Amniotic stem cell (primary cell): ENCODE measurements around the gene MGAT5.

Source experiments
- DNase-seq: peaks from one replicate; lab custom pipeline; 2025; lab: John Stamatoyannopoulos, UW

MGAT5 gene

DNA sequence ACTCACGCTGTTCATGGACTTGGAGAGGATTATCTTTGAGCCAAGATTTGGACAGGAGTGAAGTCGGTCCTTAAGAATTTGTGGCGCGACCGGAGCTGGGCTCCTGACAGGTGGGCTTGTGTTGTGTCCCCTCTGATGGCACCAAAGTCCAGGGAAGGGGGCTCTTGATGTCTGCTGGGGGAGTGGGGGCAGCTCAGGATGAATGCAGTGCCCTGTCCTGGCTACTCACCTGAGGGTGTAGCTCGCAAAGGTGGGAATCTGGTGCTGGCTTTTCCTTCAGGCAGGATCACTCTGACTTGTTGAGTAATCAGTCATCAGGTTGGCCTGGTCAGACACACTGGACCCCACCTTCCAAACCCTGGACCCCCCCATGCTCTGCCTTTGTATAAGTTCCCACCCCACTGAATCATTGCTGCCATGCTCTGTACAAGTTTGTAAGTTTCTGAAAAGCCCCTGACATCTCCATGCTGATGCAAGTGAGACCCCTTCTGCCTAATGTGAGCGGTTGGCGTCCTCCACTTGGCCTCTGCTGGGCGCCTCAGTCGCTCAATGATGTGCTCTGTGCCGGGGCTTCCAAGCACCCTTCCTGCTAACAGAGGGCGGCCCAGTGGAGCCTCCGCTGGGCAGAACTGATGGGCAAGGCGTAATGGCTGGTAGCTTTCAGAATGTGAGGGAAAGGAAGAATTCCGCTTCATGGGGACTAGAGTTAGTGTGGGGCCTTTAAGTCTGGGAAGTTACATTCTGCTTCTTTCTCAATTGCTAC, 196.1 kb downstream of the MGAT5 start:
- no peak for DNase-seq

- DNase-seq, result no peak
These were observed 197.4 kb downstream of the MGAT5 start for GRCh38 chr2:134451347-134451630.

GRCh38 chr2:134452042-134452733, 198.3 kb downstream of the MGAT5 start:
- no peak for DNase-seq

- DNase-seq, result no peak
These were observed 199.6 kb downstream of the MGAT5 start for GRCh38 chr2:134453476-134453875.

GRCh38 chr2:134453973-134454372, 200.1 kb downstream of the MGAT5 start:
- DNase-seq, result no peak

- no peak for DNase-seq
These were observed 200.6 kb downstream of the MGAT5 start for GRCh38 chr2:134454426-134454825.

DNA sequence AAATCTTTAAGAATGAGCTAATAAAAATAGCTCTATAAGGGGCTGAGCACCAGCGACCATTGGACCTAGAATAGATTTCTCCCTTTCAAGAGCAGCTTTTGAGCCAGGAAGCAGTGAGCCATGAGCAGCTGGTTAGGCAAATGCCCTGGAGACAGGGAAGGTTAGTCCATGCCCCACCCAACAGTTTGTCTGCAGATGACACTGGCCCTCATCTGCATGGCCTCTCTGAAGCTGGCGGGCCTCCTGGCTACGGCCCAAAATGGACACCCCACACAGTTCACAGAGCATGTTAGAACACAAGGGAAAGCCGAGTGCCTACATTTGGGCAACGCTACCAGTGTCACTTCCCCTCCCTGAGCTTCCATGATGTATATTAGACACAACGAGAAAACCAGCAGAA, 201.1 kb downstream of the MGAT5 start:
- no peak for DNase-seq

DNA sequence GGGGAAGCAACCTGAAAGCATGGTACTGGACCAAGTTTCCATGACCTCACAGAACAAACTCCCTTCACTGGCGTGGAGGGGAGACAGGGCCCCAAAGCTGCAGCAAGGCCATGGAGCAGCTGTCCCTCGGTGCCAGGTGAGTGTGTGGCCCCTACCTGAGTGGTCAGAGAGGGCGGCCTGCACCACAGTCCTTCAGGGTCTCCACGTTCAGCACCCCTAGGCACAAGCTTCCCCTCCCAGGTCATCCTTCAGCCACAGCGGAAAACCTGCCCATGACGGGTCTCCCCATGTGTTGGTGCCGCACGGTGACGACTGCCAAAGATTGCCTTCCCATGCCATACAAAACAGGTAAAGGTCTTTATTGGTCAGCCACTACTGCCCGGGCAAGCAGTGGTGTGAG, 201.6 kb downstream of the MGAT5 start:
- no peak for DNase-seq

DNA sequence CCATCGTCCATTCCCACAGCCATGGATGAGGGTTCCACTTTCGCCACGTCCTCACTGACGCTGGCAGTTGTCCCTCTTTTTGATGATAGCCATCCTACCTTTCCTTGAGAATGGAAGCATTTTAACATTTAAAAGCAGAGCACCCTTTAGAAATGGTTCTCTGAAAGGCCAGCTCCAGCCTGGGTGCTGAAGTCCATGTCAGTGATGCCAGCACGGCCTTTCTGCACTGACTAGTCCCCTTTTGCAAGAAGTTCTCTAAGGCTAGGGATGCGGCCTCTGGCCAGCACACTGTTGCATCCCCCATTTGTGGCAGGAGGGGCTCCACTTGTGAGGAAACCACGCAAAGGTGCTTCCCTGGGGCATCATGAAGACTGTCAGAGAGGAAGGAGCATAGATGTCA, 203.5 kb downstream of the MGAT5 start:
- no peak for DNase-seq

GRCh38 chr2:134457765-134458472, 204.0 kb downstream of the MGAT5 start:
- no peak for DNase-seq

GRCh38 chr2:134458473-134458853, 204.6 kb downstream of the MGAT5 start:
- DNase-seq, result no peak

DNA sequence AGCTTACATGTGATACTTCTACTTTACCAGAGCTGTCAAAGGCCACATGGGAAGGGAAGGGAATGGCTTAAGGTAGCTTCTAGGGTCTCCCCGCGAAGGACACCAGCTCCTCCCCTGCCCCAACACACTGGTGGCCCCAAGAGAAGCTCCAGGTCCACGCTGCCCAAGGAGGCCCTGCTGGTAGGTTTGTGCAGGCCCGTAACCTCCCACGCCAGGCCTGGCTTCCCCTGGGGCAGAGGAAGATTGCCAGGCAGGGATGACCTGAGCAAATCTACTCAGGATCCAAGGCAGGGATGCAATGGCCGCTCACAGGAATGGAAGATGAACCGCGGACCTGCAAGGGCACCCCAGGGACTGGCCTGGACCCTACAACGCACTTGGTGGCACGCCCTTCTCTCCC, 205.1 kb downstream of the MGAT5 start:
- DNase-seq, result no peak

DNA sequence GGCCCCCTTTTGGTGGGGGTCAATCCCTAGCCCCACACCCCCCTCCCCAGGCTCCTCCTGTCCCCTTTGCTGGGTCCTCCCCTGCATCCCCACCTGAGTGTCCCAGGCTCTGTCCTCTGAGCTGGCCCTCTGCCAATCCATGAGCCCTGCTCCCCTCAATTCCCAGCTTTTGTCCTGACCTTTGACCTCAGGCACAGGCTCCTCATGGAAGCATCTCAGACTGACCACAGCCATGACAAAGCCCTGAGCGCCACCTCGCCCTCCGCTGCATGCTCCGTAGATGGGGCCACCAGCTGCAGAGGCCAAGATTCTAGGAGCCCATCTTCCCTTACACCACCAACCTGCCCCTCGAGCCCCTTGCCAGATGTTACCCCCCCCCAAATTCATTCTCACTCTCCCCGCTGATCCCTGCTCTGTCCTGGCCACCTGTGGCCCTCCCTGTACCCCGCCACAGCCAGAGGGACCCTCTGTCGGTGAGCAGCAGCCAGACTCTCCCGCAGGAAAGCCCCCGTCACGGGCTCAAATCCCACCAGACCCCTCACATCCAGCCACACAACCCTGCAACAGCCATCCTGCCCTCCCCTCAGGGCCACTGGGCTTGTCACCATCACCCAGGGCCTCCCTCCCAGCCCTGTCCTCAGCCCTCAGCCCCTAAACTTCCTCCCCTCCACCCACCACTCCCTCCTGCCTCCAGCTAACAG, 206.0 kb downstream of the MGAT5 start:
- no peak for DNase-seq

GRCh38 chr2:134460583-134460998, 206.7 kb downstream of the MGAT5 start:
- DNase-seq, result peak; percentile 14

- DNase-seq, result no peak
These were observed 207.6 kb downstream of the MGAT5 start for GRCh38 chr2:134461511-134461910.

DNA sequence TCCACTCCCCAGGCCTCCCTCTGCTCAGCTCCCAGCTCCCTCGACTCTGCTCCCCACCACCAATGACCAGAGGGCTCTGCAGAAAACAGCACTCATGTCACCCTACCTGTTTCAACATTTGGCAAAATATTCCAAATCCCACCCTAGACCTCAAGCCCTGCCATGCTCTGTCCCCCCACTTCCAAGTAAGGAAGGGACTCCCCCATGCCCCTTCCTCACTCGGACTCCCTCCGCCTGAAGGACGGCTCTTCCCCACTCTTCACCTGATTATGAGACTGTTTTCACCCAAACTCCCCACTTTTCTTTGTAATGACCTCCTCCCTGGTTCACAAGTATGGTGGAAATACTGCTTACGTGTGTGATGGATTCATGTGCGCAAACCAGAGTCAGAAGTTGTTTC, 208.4 kb downstream of the MGAT5 start:
- no peak for DNase-seq

- no peak for DNase-seq
These were observed 209.2 kb downstream of the MGAT5 start for GRCh38 chr2:134462791-134463698.

GRCh38 chr2:134463699-134464022, 209.8 kb downstream of the MGAT5 start:
- no peak for DNase-seq

DNA sequence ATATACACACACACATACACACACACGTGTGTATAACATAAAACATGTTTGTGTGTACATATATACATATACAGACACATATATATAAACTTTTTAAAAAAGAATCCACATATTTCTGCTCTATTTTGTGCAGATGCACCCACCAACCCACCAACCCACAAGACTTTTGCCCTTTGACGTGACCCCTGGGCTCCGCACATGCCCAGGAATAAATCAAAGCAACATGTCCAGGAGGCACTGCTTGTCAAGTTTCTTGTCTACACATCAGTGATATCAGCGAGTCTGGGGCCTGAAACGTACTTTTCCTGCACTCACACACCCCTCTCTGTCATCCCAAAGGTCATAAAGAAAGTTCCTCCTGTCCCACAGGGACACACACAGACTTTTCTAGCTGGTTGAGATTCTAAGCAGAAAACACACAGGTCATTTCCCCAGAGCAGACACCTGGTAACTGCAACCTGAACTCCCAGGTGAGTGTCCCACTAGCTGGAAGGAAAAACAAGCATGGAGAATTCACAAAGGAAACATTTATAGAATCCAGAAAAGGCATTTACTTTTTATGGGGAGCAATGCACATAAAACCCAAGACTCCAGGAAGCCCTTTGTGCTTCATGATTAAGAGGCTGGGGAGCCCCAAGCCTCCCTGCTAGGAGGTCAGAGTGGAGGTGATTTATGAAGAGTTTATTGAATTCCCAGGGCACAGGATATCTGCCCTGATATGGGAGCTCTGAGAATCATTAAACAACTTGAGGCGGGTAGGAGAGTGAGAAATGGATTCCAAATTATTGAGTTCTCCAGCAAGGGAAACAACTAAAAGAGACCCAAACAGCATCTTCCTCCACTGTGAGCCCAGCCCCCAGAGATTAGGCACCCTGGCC, 211.6 kb downstream of the MGAT5 start:
- no peak for DNase-seq

GRCh38 chr2:134466141-134466540, 212.3 kb downstream of the MGAT5 start:
- DNase-seq, result no peak

DNA sequence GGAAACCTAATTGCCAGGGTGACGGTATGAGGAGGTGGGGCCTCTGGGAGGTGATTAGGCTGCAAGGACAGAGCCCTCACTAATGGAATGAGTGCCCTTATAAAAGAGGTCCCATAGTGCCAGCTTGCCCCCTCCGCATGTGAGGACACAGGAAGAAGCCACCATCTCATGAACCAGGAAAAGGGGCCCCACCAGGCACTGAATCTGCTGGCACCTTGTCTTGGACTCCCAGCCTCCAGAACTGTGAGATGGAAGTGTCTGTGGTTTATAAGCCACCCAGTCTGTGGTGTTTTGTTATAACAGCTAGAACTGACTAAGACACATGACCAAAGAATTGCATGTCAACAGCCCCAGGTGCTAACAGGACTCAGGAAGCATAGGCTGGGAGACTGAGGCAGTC, 214.3 kb downstream of the MGAT5 start:
- no peak for DNase-seq
